Thyroid gland (tissue), 4 donors: ENCODE measurements around the gene NPY.

ENCODE experiments used
- POLR2A ChIP-seq, 2 donors: fragments of 450-650 bp; IDR thresholded peaks; one replicate each; pipeline ENCODE4 v1.6.1; 2017; ENCODE audit warnings: antibody characterized with exemption in 2 of 2, mild to moderate bottlenecking in 2 of 2, moderate library complexity in 1 of 2
- TF ChIP-seq, protein P1 (sequence below), 6 experiments: fragments of 200-600 bp in 3 of 6; fragments of 450-650 bp in 3 of 6; sonication (generic) in 3 of 6; IDR thresholded peaks; one replicate each; pipeline ENCODE4 v1.5.1; 2016 to 2019; ENCODE audit warnings: antibody characterized with exemption in 6 of 6, mild to moderate bottlenecking in 2 of 6, inconsistent platforms in 1 of 6, moderate library complexity in 1 of 6

DNA sequence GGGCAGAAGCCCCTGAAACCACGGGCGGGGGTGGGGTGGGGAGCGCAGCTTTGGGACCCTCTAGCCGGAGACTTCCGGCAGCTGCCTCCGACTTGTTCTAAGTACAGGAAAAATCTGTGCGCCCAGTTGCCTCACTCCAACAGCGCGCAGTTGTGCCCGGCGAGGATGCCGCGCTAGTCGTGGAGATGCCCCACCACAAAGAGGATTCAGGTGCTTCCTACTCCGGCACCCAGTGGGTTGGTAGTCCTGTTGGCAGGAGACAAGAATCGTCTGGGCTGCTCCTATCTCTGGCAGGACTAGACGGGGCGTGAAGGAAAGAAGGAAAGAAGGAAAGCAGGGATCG is 465 bp upstream of the NPY start:
- TF ChIP-seq, protein P1, sequence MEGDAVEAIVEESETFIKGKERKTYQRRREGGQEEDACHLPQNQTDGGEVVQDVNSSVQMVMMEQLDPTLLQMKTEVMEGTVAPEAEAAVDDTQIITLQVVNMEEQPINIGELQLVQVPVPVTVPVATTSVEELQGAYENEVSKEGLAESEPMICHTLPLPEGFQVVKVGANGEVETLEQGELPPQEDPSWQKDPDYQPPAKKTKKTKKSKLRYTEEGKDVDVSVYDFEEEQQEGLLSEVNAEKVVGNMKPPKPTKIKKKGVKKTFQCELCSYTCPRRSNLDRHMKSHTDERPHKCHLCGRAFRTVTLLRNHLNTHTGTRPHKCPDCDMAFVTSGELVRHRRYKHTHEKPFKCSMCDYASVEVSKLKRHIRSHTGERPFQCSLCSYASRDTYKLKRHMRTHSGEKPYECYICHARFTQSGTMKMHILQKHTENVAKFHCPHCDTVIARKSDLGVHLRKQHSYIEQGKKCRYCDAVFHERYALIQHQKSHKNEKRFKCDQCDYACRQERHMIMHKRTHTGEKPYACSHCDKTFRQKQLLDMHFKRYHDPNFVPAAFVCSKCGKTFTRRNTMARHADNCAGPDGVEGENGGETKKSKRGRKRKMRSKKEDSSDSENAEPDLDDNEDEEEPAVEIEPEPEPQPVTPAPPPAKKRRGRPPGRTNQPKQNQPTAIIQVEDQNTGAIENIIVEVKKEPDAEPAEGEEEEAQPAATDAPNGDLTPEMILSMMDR (IDR thresholded peaks at IDR 0.05): no peak
- no peak for TF ChIP-seq POLR2A (IDR thresholded peaks at IDR 0.05)
